BE2C (cell line): ENCODE results near the gene CCDC40. TPM values are rescaled to one million over a fixed set of nuclear protein-coding genes. Genes with fewer than 3 reads are reported as not detected.
A peak's percentile ranks its signal among the peaks of the same experiment; 100 is the strongest.

Experiments used
- DNase-seq: peaks from one replicate; pipeline ENCODE4 v3.0.0-alpha.2; 2020
- H3K27me3 ChIP-seq: fragments of 250-450 bp; sonication (Bioruptor Pico); 2 replicates; pipeline ENCODE4 v1.5.1; 2020; ENCODE audit warnings: mild to moderate bottlenecking
- H3K36me3 ChIP-seq: fragments of 250-450 bp; sonication (Bioruptor Pico); 2 replicates; pipeline ENCODE4 v1.5.1; 2020; ENCODE audit warnings: mild to moderate bottlenecking
- H3K4me1 ChIP-seq: fragments of 250-450 bp; sonication (Bioruptor Pico); 2 replicates; pipeline ENCODE4 v1.5.1; 2020
- H3K4me3 ChIP-seq: 2 replicates; pipeline ENCODE4 v1.5.1; 2011; ENCODE audit warnings: low read depth, low read length
- H3K9me3 ChIP-seq: fragments of 250-450 bp; sonication (Bioruptor Pico); 2 replicates; pipeline ENCODE4 v1.5.1; 2020
- CTCF ChIP-seq: IDR thresholded peaks from 2 replicates; pipeline ENCODE4 v1.5.1; 2012; ENCODE audit warnings: mild to moderate bottlenecking, low read depth, low read length
- polyA plus RNA-seq: library from polyadenylated mRNA; unstranded; fragments of >200 nt; gene quantifications from one replicate; pipeline ENCODE4 v1.2.1, GENCODE V29; 2012; ENCODE audit warnings: low read depth, missing spikeins; ENCODE audit not compliant: insufficient read length, insufficient read depth

Gene CCDC40
- polyA plus RNA-seq = 6.0 TPM

- H3K9me3 ChIP-seq = no peaks in the 10 kb centered on the region
- H3K27me3 ChIP-seq = no peaks in the 10 kb centered on the region
- no peaks in the 10 kb centered on the region for H3K36me3 ChIP-seq
- H3K4me3 ChIP-seq = peak within 1 kb of the TSS; percentile 84
- H3K4me1 ChIP-seq = no peaks in the 10 kb centered on the region
- peak; percentile 91 for DNase-seq
- TF ChIP-seq CTCF = peak; percentile 7; the same call in 1 of the 2 replicates
Measured at GRCh38 chr17:80035937-80036714, at the start of gene CCDC40. Gene CCDC40 (plus strand): TSS chr17:80036642. CDS start chr17:80036663, 21 bp downstream.

GRCh38 chr17:79987187-79987934 is 49.1 kb upstream of the CCDC40 start:
- Histone ChIP-seq H3K4me3 (no peak overlapping the region), H3K4me1 (peaks cover 39% of the 10 kb centered on the region)

GRCh38 chr17:79987935-79988184 is 48.6 kb upstream of the CCDC40 start:
- H3K4me1 ChIP-seq = peaks cover 44% of the 10 kb centered on the region

More at GRCh38 chr17:79987187-79987934, 49.1 kb upstream of the CCDC40 start:
- TF ChIP-seq CTCF = no peak
- no peaks in the 10 kb centered on the region for H3K9me3 ChIP-seq
- H3K36me3 ChIP-seq = no peaks in the 10 kb centered on the region
- H3K27me3 ChIP-seq = no peaks in the 10 kb centered on the region
- no peak for DNase-seq

GRCh38 chr17:79988185-79988971 is 48.1 kb upstream of the CCDC40 start:
- no peak overlapping the region for H3K4me3 ChIP-seq
- TF ChIP-seq CTCF = no peak
- no peaks in the 10 kb centered on the region for H3K9me3 ChIP-seq
- H3K36me3 ChIP-seq = no peaks in the 10 kb centered on the region
- H3K27me3 ChIP-seq = no peaks in the 10 kb centered on the region
- peaks cover 49% of the 10 kb centered on the region for H3K4me1 ChIP-seq
- no peak for DNase-seq

More at GRCh38 chr17:79987935-79988184, 48.6 kb upstream of the CCDC40 start:
- TF ChIP-seq CTCF = no peak
- no peak overlapping the region for H3K4me3 ChIP-seq
- no peaks in the 10 kb centered on the region for H3K9me3 ChIP-seq
- DNase-seq = no peak
- H3K27me3 ChIP-seq = no peaks in the 10 kb centered on the region
- H3K36me3 ChIP-seq = no peaks in the 10 kb centered on the region

- Histone ChIP-seq H3K4me3 (no peak overlapping the region), H3K9me3 (no peaks in the 10 kb centered on the region), H3K4me1 (peaks cover 56% of the 10 kb centered on the region), H3K36me3 (no peaks in the 10 kb centered on the region), H3K27me3 (no peaks in the 10 kb centered on the region)
- no peak for DNase-seq
- no peak for TF ChIP-seq CTCF
Measured at GRCh38 chr17:79989106-79989835, 47.2 kb upstream of the CCDC40 start.
